PFSK-1 (cell line): ENCODE measurements around the gene WNT3.

ENCODE experiments used
- FOXP2 ChIP-seq: optimal IDR thresholded peaks from 2 replicates; pipeline ENCODE3; 2011; ENCODE audit warnings: borderline replicate concordance, control low read depth, inconsistent platforms; ENCODE audit not compliant: insufficient read depth; ENCODE audit errors: extremely low read length, extremely low read depth
- POLR2AphosphoS5 ChIP-seq: IDR thresholded peaks from 2 replicates; pipeline ENCODE4 v1.6.1; 2012; ENCODE audit warnings: low read depth, mild to moderate bottlenecking, control low read depth, low read length, moderate library complexity
- REST ChIP-seq, 2 experiments: IDR thresholded peaks; 2 replicates each; pipeline versions ENCODE4 v1.6.1 to v1.8.0; 2011 to 2012; ENCODE audit warnings: low read depth in 2 of 2, low read length in 2 of 2, control low read depth in 1 of 2, inconsistent platforms in 1 of 2, mild to moderate bottlenecking in 1 of 2, moderate library complexity in 1 of 2; ENCODE audit not compliant: insufficient read depth in 1 of 2
- SIN3A ChIP-seq: IDR thresholded peaks from 2 replicates; pipeline ENCODE4 v1.6.1; 2012; ENCODE audit warnings: mild to moderate bottlenecking, low read length, moderate library complexity, borderline replicate concordance; ENCODE audit not compliant: insufficient read depth
- TAF1 ChIP-seq: IDR thresholded peaks from 2 replicates; pipeline ENCODE4 v1.6.1; 2012; ENCODE audit warnings: low read length, control low read depth, borderline replicate concordance; ENCODE audit not compliant: insufficient read depth

DNA sequence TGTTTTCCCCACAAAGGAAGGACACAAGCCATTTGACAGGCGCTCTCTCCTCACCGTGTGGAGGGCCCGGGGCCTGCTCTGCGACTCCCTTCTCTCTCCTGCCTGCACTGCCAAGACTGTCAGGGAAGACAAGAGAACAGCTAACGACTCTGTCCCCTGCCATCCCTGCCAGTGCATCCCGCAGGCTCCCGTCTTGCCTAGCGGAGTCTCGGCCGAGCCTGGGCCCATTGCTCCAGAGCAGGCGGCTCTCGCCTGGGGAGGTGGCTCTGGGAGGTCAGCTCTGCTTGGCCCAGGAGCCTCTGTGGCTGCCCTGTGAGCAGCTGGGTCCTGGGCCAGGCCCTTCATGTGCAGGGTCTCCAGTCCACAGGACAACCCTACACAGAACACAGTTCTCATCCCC, 53.0 kb downstream of the WNT3 start:
- TF ChIP-seq TAF1 (no peak), POLR2AphosphoS5 (no peak), SIN3A (no peak), REST (IDR thresholded peaks at IDR 0.05; ENCODE audit: insufficient read depth in 1 of 2, low read depth in 2 of 2, low read length in 2 of 2) (no peak), FOXP2 (no peak)
